OCI-M1 (cell line): ENCODE data around the gene APLNR.

Experiments
- DNase-seq: peaks from one replicate; lab custom pipeline; 2025; lab: John Stamatoyannopoulos, UW

APLNR gene

GRCh38 chr11:57251491-57252104 is 14.5 kb upstream of the APLNR start:
- DNase-seq = peak; percentile 76

GRCh38 chr11:57251037-57251436 is 14.0 kb upstream of the APLNR start:
- DNase-seq = no peak

GRCh38 chr11:57249384-57250319 is 12.6 kb upstream of the APLNR start:
- DNase-seq = peak; percentile 87

GRCh38 chr11:57248780-57249383 is 11.8 kb upstream of the APLNR start:
- DNase-seq = peak; percentile 87

- no peak for DNase-seq
Observed at GRCh38 chr11:57244911-57245310, 7.9 kb upstream of the APLNR start.

GRCh38 chr11:57241353-57241972 is 4.4 kb upstream of the APLNR start:
- no peak for DNase-seq

- no peak for DNase-seq
Observed at GRCh38 chr11:57240757-57241156, 3.7 kb upstream of the APLNR start.

- no peak for DNase-seq
Observed at GRCh38 chr11:57240007-57240406, 3.0 kb upstream of the APLNR start.

- peak; percentile 68 for DNase-seq
Observed at GRCh38 chr11:57239348-57239747, 2.3 kb upstream of the APLNR start.

- no peak for DNase-seq
Observed at GRCh38 chr11:57235761-57236703, 1.0 kb downstream of the APLNR start.

- no peak for DNase-seq
Observed at GRCh38 chr11:57233702-57234101, 3.3 kb downstream of the APLNR start.

- no peak for DNase-seq
Observed at GRCh38 chr11:57231539-57232253, 5.4 kb downstream of the APLNR start.

- no peak for DNase-seq
Observed at GRCh38 chr11:57230791-57231538, 6.1 kb downstream of the APLNR start.

- no peak for DNase-seq
Observed at GRCh38 chr11:57230316-57230715, 6.7 kb downstream of the APLNR start.

- DNase-seq = no peak
Observed at GRCh38 chr11:57228600-57228999, 8.4 kb downstream of the APLNR start.

- DNase-seq = no peak
Observed at GRCh38 chr11:57224537-57224936, 12.5 kb downstream of the APLNR start.

GRCh38 chr11:57224128-57224527 is 12.9 kb downstream of the APLNR start:
- DNase-seq = no peak

GRCh38 chr11:57223601-57224000 is 13.4 kb downstream of the APLNR start:
- no peak for DNase-seq

GRCh38 chr11:57222239-57222638 is 14.8 kb downstream of the APLNR start:
- DNase-seq = peak; percentile 39
